HS-5 (cell line): ENCODE measurements around the gene PRKAR2A.
A peak's percentile ranks its signal among the peaks of the same experiment; 100 is the strongest.
"Not testable (repeated sequence)": the region's sequence is repeated elsewhere in the genome, so short reads cannot be mapped to it uniquely, and the experiment has no call there.

ENCODE experiments used
- DNase-seq: peaks from one replicate; pipeline ENCODE4 v3.0.0-alpha.2; 2012; ENCODE audit warnings: low read depth

The PRKAR2A gene

DNA sequence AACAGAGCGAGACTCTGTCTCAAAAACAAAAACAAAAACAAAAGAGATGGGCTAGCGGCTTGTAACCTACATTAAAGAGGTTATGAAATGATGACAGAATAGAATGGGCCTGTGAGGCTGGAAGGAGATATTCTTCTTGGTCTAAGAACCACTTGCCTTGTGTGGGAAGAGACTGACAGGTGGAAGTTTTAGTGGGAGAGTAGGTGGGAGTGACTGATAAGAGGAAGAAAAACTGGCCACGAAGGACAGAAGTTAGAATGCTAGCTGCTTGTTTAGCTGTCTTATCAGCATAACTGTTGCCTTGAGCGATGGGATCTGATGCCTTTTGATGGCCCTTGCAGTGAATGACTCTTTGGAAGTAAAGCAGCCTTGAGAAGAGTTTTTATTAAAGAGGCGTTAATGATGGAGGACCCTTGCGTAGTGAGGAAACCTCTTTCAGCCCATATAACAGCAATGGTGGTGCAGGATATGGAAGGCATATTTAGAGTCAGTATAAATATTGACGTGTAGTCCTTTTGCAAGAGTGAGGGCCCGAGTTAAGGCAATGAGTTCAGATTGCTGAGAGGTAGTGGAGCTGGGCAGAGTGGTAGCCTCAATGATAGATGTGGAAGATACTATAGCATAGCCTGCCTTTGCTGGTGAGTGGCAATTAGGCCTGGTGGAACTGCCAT, 122.4 kb downstream of the PRKAR2A start:
- DNase-seq = not testable (repeated sequence)

DNA sequence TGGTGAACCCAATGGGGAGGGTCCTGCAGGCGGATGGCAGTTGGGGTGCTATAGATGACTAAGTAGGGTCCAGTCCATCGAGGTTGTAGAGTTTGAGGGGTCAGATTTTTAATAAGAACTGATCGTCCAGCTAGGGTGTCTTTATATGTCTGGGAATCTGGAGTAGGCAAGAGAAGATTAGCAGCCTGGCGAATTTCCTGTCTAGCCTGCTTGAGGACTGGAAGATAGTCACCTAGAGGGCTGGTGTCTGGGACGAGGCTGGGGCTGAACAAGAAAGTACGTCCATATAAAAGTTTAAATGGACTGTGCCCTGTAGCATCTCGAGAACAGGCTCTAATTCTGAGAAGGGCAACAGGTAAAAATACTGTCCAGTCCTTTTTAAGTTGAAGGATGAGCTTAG, 123.9 kb downstream of the PRKAR2A start:
- no peak for DNase-seq

DNA sequence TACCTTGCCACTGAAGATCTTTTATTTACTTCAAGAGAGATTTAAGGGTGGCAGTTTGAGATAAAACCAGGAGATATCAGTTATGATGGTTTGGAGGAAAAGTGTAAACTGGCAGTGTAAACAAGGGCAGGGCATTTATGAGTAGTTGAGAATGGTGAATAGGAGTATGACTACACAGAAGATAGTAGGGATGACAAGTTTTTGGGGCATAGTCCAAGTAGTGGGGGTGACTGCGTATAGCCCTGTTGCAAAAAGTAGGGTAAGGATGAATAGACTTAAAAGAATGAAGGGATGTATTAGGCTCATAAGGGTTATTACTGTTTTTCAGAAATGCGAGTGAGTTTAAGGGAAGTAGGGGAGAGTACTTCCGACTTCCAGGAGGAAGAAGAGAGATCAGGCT, 124.4 kb downstream of the PRKAR2A start:
- not testable (repeated sequence) for DNase-seq

DNA sequence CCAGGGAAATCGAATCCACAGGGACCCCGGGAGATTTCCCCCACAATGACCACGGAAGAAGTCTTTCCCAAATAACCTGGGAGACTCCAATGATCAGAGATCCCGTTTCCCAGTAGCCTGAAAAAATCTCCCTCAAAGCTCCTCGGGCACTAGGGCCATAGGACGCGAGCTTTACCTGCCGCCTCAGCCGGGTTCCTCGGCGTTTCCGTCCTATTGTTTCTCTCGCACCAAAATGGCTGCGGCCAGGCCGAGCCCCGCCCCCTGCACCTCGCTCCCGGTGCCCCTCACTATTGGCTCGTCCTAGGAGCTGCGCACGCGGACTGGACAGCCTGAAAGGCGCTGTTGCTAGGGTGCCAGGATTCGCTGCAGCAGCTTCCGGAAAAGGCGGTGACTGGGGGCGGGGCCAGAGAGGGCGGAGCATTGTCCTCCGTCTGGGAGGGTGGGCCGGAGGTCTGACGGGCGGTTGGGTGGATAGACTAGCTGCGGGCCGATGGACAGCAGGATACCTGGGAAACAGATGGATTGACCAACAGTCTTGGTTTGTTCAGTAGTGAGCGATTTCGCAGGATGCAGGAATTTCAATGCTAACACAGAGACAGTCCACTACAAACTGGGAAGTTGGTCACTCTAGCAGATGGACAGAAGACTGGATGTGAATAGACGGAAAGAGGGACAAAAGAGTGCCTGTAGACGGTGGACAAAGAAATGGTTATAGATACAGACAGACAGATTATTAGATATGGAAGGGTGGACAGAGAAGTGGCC, 130.5 kb downstream of the PRKAR2A start, which contains the start of gene IP6K2:
Gene IP6K2, minus strand, starts transcription at position 240 of the 765 bp plus-strand sequence. CDS start 21,930 bp downstream, outside the sequence.
- peak; percentile 81 for DNase-seq

DNA sequence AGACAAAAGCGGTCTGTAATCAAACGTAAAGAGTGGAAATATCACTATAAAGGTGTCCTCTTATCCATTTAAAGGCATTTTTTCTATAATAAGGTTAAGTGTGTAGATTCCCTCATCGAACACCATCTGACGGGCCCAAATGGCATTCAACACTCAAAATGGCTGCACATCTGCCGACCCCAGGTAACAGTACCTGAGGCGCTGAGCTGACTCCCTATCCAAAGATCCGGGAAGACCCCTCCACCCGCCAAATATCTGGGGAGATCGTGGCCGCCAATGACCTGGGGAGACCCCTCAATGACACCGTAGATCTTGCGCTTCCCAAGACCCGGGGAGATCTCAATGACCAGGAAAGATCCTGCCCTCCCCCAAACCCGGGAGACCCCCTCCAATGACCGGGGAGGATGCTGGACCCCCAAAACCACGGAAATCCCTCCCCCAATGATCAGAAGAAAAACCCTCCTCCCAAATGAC, 131.1 kb downstream of the PRKAR2A start:
- DNase-seq = no peak

DNA sequence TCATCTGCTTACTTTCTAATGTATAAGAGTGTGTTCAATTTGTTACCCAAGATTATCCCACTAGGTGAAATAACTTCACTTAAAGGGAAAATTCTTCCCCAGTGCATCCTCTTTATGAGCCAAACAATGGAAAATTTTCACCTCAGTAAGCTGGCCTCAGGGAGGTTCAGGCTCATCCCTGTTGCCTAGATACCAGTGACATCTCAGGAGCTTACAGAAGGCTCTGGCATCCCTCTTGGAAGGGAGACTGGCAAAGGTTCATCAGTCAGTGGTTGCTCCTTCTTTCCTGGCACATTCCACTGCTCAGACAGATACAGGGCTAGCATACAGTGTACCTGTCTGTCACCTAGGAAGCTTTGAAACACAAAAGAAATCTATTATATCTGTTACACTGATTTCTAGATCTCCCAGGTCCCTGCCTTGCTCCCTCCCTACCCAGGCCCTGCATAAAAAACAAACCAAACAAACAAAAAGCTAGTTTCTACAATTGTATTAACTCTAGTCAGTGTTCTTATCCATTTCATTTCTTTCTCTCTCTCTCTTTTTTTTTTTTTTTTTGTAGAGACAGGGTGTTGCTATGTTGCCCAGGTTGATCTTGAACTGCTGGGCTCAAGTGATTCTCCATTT, 132.4 kb downstream of the PRKAR2A start:
- DNase-seq = no peak

DNA sequence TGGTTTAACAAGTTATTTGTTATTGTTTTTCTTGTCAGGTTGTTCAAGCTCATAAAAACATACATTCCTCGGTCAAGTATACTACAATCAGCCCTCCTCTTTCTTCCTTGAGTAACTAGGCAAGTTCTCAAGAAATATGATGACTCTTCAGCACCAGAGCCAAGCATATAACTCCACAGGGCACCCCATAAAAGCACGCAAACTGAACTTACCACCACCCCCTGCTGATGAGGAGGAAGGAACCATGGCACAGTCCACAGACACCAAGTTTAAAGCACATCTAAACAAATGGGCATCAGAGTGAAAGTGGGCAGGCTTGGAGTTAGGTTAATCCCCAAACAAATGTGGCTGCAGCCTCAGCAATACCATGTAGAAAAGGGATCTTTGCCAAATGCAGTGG, 135.9 kb downstream of the PRKAR2A start:
- DNase-seq = no peak

DNA sequence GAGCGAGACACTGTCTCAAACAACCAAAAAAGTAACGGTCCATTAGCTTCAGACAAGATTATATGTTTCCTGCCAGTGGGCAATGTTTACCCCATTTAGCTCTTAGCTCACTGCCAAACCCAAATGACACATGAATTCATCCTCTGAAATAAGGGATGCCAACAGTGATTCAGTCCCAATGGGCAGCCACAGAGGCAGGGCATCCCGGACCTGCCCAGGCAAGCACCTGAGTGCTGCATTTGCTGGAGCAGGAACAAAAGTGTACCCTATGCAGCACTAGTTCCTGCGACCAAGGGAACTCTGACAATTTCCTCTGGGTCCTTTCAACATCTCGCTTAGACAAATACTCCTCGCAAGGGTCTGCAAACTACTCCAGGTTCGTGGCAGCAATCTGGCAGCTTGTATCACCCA, 138.6 kb downstream of the PRKAR2A start:
- DNase-seq = no peak

DNA sequence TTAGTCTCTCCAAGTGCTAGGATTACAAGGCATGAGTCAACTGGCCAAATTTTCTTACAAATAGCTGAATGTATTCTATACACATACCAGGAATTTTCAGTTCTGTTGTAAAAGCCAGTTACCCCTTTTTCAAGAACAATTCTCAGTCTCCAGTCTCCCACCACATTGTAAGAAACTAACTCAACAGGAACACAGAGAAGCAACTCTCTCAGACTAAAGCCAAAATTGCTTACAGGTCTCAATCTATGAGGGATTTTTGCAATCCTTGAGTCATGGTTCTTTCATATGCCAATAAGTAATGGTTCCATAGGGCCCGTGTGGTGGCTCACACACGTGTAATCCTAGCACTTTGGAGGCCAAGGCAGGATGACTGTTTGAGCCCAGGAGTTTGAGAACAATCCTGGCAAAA, 139.2 kb downstream of the PRKAR2A start:
- DNase-seq = no peak

DNA sequence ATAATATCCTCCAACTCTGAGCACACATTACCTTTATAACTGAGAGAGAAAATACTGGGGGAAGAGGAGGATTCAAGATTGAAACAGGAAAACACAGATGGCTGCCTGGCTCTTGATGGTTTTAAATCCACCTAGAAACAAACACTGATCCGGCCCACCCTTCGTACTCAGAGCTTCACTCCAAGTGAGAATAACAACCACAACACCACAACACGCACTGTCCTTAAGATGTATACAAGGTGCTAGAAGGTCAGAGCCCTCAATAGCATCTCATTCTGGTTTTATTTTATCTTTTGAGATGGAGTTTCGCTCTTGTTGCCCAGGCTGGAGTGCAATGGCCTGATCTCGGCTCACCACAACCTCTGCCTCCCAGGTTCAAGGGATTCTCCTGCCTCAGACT, 140.5 kb downstream of the PRKAR2A start:
- DNase-seq = no peak

DNA sequence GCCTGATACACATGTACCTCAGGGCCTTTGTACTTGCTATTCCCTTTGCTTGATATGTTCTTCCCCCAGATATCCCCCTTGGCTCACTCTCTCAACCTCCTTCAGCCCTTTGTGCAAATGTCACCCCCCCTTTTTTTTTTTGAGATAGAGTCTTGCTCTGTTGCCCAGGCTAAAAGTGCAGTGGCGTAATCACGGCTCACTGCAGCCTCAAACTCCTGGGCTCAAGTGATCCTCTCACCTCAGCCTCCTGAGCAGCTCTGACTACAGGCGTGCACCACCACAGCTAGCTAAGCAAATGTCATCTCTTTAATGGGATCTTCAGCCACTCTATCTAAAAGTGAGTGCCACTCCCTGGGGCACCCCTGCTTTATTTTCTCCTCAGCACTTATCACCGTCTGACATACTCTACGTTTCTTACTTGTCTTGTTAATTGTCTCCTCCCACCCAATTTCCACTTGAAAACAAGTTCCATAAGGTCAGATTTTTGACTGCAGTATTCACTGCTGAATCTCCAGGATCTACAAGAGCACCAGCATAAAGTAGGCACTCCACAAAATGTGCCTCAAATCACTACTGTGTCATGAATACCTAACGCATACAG, 145.3 kb downstream of the PRKAR2A start:
- DNase-seq = no peak

DNA sequence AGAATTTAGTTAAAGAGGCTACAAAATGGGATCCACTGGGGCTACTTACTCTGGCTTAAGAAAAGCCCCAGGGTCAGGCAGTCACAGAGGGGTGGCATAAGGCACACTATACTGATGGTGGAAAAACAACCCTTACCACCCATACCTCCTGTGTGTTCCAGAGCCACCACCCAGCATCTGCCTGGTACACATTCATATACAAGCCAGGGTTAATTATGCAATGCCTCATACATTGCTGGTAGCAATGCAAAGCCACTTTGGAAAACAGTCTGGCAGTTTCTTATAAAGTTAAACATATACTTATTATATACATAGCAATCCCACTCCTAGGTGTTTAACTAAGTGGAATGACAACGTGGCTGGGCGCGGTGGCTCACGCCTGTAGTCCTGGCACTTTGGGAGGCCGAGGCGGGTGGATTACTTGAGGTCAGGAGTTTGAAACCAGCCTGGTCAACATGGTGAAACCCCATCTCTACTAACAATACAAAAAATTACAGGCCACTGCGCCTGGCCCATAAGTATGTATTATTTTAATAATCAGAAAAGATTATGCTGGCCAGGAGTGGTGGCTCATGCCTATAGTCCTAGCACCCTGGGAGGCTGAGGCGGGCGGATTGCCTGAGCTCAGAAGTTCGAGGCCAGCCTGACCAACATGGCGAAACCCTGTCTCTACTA, 146.8 kb downstream of the PRKAR2A start:
- DNase-seq = no peak

DNA sequence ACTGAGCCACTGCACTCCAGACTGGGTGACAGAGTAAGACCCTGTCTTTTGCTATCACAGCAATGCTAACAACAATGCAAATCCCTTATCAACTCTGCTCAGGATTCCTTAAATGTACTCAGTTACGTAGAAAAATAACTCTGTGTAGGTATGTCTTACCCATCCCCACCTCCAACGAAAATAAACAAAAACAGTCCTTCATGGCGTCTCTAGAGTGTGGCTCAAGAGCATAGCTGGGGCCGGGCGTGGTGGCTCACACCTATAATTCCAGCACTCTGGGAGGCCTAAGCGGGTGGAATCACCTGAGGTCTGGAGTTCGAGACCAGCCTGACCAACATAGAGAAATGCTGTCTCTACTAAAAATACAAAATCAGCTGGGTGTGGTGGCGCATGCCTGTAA, 148.8 kb downstream of the PRKAR2A start:
- no peak for DNase-seq

DNA sequence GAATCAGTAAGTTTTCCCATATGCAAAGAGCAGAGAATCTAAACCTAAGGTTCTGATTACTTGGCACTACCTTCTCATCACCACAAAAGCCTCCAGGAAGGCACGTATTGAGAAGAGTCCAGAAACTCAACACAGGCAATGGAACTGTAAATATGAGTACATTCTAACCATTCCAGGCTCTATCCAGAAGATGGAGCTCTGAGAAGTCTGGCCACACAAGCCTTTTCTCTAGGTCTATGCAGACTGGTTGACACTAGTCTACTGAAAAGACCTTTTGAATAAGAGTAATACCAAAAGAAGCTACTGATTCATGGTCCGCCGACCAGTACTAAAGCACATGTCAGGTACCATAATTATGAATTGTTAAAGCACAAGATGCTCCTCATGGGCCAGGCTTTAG, 149.7 kb downstream of the PRKAR2A start:
- DNase-seq = no peak

DNA sequence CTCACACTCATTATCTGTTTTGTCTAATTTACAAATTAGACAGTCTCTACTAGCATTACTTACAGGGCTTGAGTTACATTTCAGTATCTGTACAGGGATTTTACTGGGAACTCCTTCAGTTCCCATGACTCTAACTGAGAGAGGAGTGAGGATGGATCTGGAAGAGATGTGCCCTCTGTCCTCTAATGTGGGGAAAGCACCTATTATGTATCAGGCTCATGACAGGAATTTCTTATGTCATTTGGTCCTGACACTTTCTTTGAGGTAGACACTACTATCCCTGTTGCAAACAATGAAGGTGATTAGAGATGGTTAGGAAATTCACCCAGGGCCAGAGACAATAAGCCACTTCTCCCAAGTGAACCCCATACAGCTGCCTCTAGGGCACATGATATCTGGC, 151.1 kb downstream of the PRKAR2A start:
- no peak for DNase-seq
